Activated T-helper 2 cell treated with anti-CD3 and anti-CD28 coated beads, Interferon-gamma antibody, Interleukin-2, Interleukin-4, amounts not matched to agents 10 μg/mL and 5 μg/mL and 100 μg/mL, durations not matched to agents 14 hours and 24 hours and 36 hours (primary cell): ENCODE results near the gene DOP1B. TPM values are rescaled to one million over a fixed set of nuclear protein-coding genes. Genes with fewer than 3 reads are reported as not detected.
A peak's percentile ranks its signal among the peaks of the same experiment; 100 is the strongest.
"Not testable (repeated sequence)": the region's sequence is repeated elsewhere in the genome, so short reads cannot be mapped to it uniquely, and the experiment has no call there.

Experiments
- DNase-seq: peaks from one replicate; pipeline ENCODE4 v3.0.0; 2021; ENCODE audit warnings: low spot score
- H3K27ac Mint-ChIP-seq: one replicate; pipeline ENCODE4 v1.8.0; 2021; ENCODE audit warnings: mixed read lengths
- H3K27me3 Mint-ChIP-seq: one replicate; pipeline ENCODE4 v1.8.0; 2021; ENCODE audit warnings: low read depth, mixed read lengths
- H3K36me3 Mint-ChIP-seq: one replicate; pipeline ENCODE4 v1.8.0; 2021; ENCODE audit warnings: low read depth, mixed read lengths
- H3K4me1 Mint-ChIP-seq: one replicate; pipeline ENCODE4 v1.8.0; 2021; ENCODE audit warnings: low read depth, mixed read lengths
- H3K4me3 Mint-ChIP-seq: one replicate; pipeline ENCODE4 v1.8.0; 2021; ENCODE audit warnings: low read depth, mild to moderate bottlenecking, moderate library complexity, mixed read lengths
- H3K9me3 Mint-ChIP-seq: one replicate; pipeline ENCODE4 v1.8.0; 2021; ENCODE audit warnings: mixed read lengths
- intact Hi-C: fragments of 100-400 bp; cut with micrococcal nuclease; formaldehyde crosslinking; loops from one replicate; pipeline ENCODE4 v1.15.1; 2023
- total RNA-seq: library from RNA; stranded (reverse); gene quantifications from 2 replicates; pipeline ENCODE4 v1.2.3, GENCODE V29; 2022

DOP1B gene
- total RNA-seq, 1 donor from 2014 or later = 16.0 TPM

DNA sequence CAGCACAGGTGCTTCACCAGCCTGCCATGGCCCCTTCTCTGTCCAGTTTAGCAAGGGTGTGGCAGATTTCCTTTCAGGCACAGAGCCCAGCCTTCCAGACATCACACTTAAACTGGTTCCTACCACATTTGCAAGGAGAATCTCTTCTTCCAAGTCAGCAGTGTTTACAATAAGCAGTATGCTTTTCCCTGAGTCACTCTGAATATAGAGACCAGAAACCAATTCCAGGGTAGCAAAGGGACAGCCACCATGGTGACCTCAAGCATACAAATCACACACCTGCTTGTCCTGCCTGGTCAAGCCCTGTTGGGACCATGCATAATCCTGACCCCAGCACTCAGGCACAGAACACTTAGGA lies 30.4 kb upstream of the DOP1B start:
- no peak overlapping the region for H3K27ac Mint-ChIP-seq
- H3K27me3 Mint-ChIP-seq = no peaks in the 10 kb centered on the region
- H3K9me3 Mint-ChIP-seq = no peaks in the 10 kb centered on the region
- DNase-seq = no peak
- intact Hi-C loops = no loop called here
- H3K4me1 Mint-ChIP-seq = peaks cover 23% of the 10 kb centered on the region
- no peaks in the 10 kb centered on the region for H3K36me3 Mint-ChIP-seq
- no peak overlapping the region for H3K4me3 Mint-ChIP-seq

DNA sequence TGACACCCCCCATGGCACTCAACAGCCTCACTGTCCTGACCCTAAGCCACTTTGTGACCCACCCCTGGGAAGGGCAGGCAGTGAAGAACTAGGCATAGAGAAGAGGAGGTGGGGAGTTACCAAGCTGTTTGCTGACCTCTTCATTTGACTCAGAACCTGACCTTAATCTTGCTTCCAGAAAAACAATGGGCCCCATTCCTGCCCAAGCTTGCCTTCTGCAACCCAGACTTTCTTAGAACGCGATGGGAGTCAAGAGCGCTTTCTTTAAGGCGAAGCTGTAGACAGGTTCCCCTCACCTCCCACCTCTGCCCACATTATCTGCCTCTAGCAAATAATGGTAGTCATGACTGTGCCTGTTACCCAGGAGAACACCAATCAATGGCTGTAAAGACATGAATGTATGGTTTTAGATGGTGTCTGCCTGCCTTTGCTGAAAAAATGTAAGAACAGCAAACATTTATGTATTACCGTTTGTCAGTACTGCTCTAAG lies 30.0 kb upstream of the DOP1B start:
- intact Hi-C loops = no loop called here
- DNase-seq = no peak
- no peak overlapping the region for H3K4me3 Mint-ChIP-seq
- no peaks in the 10 kb centered on the region for H3K27me3 Mint-ChIP-seq
- H3K4me1 Mint-ChIP-seq = peaks cover 23% of the 10 kb centered on the region
- no peaks in the 10 kb centered on the region for H3K36me3 Mint-ChIP-seq
- H3K9me3 Mint-ChIP-seq = no peaks in the 10 kb centered on the region
- no peak overlapping the region for H3K27ac Mint-ChIP-seq

DNA sequence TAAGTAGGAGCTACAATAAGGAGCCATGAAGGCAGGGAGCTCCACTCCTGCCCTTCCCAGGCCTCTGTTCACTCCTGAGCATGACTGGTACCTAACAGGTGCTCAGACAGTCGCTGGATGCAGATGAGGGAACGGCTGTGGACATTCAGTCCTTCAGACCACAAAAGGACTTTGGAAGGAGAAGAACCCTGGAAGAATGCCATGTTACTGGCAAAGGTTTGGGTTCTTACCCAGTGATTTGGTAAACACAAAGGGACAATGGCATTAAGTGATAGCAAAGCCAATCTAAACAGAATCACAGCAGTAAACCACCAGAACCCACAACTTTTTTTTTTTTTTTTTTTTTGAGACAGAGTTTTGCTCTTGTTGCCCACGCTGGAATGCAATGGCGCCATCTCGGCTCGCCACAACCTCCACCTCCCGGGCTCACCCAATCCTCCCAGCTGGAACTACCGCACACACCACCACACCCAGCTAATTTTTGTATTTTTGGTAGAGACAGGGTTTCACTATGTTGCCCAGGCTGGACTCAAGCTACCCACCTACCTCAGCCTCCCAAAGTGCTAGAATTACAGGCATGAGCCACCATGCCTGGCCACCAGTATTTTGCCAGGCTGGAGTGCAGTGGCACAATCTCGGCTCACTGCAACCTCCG lies 29.2 kb upstream of the DOP1B start:
- Mint-ChIP-seq H3K4me3 (no peak overlapping the region), H3K27me3 (no peaks in the 10 kb centered on the region), H3K27ac (no peak overlapping the region), H3K9me3 (no peaks in the 10 kb centered on the region), H3K4me1 (peaks cover 26% of the 10 kb centered on the region), H3K36me3 (peaks cover 4% of the 10 kb centered on the region)
- DNase-seq = no peak
- intact Hi-C loops = no loop called here

DNA sequence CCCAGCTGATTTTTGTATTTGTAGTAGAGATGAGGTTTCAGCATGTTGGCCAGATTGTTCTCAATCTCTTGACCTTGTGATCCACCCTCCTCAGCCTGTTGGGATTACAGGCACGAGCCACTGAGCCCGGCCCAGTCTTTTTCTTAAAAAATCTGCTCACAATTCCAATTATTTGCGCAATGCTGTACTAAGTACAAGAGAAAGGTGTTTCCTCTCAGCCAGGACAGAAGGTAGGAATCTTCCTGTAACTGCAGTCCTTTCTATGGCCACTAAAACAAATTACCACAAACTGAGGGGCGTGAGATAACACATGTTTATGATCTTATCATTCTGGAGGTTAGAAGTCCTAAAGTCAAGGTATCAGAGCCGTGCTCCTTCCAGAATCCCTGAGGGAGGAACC lies 28.6 kb upstream of the DOP1B start:
- Mint-ChIP-seq H3K9me3 (no peaks in the 10 kb centered on the region), H3K27ac (no peak overlapping the region), H3K36me3 (peaks cover 4% of the 10 kb centered on the region), H3K4me1 (peaks cover 27% of the 10 kb centered on the region), H3K27me3 (no peaks in the 10 kb centered on the region), H3K4me3 (no peak overlapping the region)
- intact Hi-C loops = no loop called here
- DNase-seq = no peak

DNA sequence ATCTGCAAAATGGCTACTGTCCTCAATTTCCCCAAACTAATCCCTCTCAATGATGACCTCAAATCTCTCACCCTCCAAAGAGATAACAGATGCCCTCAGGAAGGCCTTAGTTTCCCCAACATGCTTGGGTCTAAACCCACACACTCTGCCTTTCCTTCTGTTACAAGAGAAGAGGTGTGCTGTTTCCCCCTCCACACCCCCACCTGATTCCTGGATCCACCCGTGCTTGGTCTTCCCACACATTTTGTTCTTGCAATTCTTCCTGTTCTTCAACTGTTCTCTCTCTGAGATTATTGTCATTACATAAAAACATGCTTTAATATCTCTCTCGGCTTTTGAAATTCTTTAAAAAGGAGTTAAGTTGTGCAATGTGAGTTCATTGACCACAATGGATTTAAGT lies 27.4 kb upstream of the DOP1B start:
- no peak overlapping the region for H3K27ac Mint-ChIP-seq

DNA sequence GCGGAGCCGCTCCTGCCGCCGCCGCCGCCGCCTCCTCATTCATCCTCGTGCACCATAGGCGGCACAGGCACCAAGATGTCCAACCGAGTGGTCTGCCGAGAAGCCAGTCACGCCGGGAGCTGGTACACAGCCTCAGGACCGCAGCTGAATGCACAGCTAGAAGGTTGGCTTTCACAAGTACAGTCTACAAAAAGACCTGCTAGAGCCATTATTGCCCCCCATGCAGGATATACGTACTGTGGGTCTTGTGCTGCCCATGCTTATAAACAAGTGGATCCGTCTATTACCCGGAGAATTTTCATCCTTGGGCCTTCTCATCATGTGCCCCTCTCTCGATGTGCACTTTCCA lies 26.2 kb upstream of the DOP1B start:
- intact Hi-C loops, DNase-seq, H3K9me3 Mint-ChIP-seq, H3K36me3 Mint-ChIP-seq, H3K27me3 Mint-ChIP-seq: not testable (repeated sequence)
- Mint-ChIP-seq H3K27ac (peak overlapping the region; percentile 71), H3K4me1 (peaks cover 34% of the 10 kb centered on the region), H3K4me3 (peak overlapping the region; percentile 82)

More for the DNA sequence above, 27.4 kb upstream of the DOP1B start:
- intact Hi-C loops = no loop called here
- peak overlapping the region; percentile 30 for H3K4me3 Mint-ChIP-seq
- no peak for DNase-seq
- peaks cover 4% of the 10 kb centered on the region for H3K36me3 Mint-ChIP-seq
- peaks cover 31% of the 10 kb centered on the region for H3K4me1 Mint-ChIP-seq
- H3K9me3 Mint-ChIP-seq = no peaks in the 10 kb centered on the region
- H3K27me3 Mint-ChIP-seq = no peaks in the 10 kb centered on the region

DNA sequence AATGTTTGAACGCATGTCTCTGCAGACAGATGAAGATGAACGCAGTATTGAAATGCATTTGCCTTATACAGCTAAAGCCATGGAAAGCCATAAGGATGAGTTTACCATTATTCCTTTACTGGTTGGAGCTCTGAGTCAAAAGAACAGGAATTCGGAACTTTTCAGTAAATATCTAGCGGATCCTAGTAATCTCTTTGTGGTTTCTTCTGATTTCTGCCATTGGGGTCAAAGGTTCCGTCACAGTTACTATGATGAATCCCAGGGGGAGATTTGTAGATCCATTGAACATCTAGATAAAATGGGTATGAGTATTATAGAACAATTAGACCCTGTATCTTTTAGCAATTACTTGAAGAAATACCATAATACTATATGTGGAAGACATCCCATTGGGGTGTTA lies 25.8 kb upstream of the DOP1B start:
- H3K36me3 Mint-ChIP-seq, H3K9me3 Mint-ChIP-seq, intact Hi-C loops, DNase-seq, H3K27me3 Mint-ChIP-seq: not testable (repeated sequence)
- peak overlapping the region; percentile 71 for H3K27ac Mint-ChIP-seq
- H3K4me1 Mint-ChIP-seq = peaks cover 30% of the 10 kb centered on the region
- peak overlapping the region; percentile 82 for H3K4me3 Mint-ChIP-seq

DNA sequence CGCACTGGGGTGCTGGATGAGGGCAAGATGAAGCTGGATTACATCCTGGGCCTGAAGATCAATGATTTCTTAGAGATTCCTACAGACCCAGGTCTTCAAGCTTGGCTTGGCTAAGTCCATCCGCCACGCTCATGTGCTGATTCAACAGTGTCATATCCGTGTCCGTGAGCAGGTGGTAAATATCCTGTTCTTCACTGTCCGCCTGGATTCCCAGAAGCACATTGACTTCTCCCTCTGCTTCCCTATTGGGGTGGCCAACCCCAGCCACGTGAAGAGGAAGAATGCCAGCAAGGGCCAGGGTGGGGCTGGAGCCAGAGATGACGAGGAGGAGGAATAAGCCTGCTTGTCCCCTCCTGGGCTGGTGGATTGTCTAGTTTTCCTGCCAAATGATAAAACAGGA lies 23.9 kb upstream of the DOP1B start:
- H3K9me3 Mint-ChIP-seq = no peaks in the 10 kb centered on the region
- intact Hi-C loops = no loop called here
- H3K27me3 Mint-ChIP-seq = no peaks in the 10 kb centered on the region
- H3K4me3 Mint-ChIP-seq = no peak overlapping the region
- peaks cover 11% of the 10 kb centered on the region for H3K36me3 Mint-ChIP-seq
- DNase-seq = no peak
- H3K4me1 Mint-ChIP-seq = peaks cover 31% of the 10 kb centered on the region
- no peak overlapping the region for H3K27ac Mint-ChIP-seq

DNA sequence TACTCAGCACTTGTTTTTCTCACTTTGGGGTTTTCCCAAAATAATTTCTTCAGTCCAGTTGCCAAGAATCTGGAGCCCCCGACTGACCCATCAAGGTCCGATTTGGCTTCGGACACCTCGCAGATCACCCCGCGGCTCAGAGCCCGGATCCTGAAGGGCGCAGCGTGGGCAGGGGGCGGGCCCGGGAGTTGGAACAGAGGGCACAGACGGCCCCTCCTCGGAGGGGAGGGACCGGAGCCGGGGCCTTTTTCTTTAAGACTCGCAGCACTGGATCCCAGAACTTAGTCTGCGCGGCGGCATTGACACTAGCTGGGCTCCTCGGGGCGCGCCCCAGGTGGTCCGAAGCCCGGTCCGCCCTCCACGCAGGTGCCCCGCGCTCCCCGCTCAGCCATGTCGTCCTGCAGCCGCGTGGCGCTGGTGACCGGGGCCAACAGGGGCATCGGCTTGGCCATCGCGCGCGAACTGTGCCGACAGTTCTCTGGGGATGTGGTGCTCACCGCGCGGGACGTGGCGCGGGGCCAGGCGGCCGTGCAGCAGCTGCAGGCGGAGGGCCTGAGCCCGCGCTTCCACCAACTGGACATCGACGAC lies 21.7 kb upstream of the DOP1B start, which contains the start of gene CBR3:
Gene CBR3, plus strand, starts transcription at position 277 of the 588 bp plus-strand sequence. Its CDS starts 114 bp downstream, at position 391.
- intact Hi-C loops = loop anchor here (2.0 kb wide), 1 partner anchor 66 kb away; no protein-coding TSS in a partner anchor
- Mint-ChIP-seq H3K9me3 (no peaks in the 10 kb centered on the region), H3K36me3 (peaks cover 19% of the 10 kb centered on the region), H3K4me3 (peak within 1 kb of the TSS; percentile 90), H3K4me1 (peaks cover 27% of the 10 kb centered on the region), H3K27me3 (no peaks in the 10 kb centered on the region), H3K27ac (peak within 1 kb of the TSS; percentile 92)
- DNase-seq = peak; percentile 60

DNA sequence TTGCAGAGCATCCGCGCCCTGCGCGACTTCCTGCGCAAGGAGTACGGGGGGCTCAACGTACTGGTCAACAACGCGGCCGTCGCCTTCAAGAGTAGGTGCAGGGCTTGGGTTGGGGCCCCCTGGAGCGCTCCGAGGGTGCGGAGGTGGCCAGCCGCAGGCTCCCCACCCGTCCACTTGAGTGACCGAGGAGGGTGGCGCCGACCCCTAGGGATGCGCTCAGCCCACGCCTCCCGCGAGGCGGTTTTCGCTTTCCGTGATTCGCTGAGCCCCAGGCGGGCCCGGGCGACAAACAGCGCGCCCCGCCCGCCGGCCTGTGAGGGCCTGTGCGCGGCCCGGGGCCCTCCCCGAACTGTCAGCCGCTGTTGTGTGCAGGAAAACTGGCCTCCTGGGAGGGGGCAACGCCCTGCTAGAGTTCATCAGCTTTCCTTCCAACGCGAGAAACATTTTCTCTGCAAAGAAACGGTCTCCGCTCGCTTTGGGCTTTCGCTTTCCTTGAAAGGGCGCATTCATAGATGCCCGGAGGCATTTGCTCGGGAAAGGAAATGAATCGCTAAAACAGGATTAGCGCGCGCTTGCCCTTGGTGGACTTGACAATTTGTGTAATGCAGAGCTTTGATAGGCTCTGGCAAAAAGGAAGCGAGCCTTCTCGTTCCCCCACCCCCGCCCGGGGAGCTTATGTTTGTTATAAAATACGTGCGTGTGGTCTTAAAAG lies 21.1 kb upstream of the DOP1B start:
- Mint-ChIP-seq H3K27me3 (no peaks in the 10 kb centered on the region), H3K27ac (peak overlapping the region; percentile 92), H3K9me3 (no peaks in the 10 kb centered on the region), H3K36me3 (peaks cover 19% of the 10 kb centered on the region), H3K4me1 (peaks cover 24% of the 10 kb centered on the region), H3K4me3 (peak overlapping the region; percentile 90)
- intact Hi-C loops = loop anchor here (2.0 kb wide), 1 partner anchor 67 kb away; no protein-coding TSS in a partner anchor
- peak; percentile 69 for DNase-seq

DNA sequence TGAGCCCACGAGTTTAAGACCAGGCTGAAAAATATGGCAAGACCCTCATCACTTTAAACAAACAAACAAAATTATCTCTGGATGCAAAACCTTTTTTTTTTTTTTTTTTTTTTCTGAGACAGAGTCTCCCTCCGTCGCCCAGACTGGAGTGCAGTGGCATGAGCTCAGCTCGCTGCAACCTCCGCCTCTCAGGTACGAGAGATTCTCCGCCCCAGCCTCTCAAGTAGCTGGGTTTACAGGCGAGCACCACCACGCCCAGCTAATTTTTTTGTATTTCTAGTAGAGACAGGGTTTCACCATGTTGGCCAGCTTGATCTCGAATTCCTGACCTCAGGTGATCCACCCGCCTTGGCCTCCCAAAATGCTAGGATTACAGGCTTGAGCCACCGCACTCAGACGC lies 16.8 kb upstream of the DOP1B start:
- H3K27me3 Mint-ChIP-seq, H3K9me3 Mint-ChIP-seq, H3K27ac Mint-ChIP-seq, DNase-seq, H3K4me3 Mint-ChIP-seq: not testable (repeated sequence)
- H3K4me1 Mint-ChIP-seq = peaks cover 17% of the 10 kb centered on the region
- intact Hi-C loops = loop anchor here (2.0 kb wide), 1 partner anchor 17 kb away; the partner anchor contains the start of gene DOP1B
- peaks cover 36% of the 10 kb centered on the region for H3K36me3 Mint-ChIP-seq

DNA sequence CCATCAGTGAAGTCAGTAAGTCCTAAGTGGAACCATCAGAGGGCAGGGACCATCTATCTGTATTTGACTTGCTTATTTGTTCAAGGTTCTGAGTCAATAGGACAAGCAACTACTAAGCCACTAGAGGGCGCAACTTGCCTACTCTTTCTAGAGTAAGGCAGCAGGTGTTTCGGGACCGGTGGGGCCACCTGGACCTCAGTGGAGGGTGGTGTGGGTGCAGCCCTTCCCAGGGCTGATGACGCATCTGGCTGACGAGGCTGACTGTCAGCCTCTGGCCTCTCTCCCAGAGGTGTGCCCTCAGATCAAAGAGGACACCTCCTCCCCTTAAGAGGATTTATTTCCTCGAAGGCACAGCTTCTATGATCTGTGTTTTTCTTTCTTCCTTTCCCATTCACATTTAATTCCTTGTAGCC lies 15.1 kb upstream of the DOP1B start:
- intact Hi-C loops = loop anchor here (1.0 to 2.0 kb wide), 3 partner anchors 15 to 190 kb away; partner anchors contain the start of gene DOP1B
- Mint-ChIP-seq H3K27me3 (no peaks in the 10 kb centered on the region), H3K4me1 (peaks cover 18% of the 10 kb centered on the region), H3K36me3 (peaks cover 48% of the 10 kb centered on the region), H3K9me3 (no peaks in the 10 kb centered on the region), H3K4me3 (no peak overlapping the region), H3K27ac (no peak overlapping the region)
- DNase-seq = peak; percentile 70

DNA sequence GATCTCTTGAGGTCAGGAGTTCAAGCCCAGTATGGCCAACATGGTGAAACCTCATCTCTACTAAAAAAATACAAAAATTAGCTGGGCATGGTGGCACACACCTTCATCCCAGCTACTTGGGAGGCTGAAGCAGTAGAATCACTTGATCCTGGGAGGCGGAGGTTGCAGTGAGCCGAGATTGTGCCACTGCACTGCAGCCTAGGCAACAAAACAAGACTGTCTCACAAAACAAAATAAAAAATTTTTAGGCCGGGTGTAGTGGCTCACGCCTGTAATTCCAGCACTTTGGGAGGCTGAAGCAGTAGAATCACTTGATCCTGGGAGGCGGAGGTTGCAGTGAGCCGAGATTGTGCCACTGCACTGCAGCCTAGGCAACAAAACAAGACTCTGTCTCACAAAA lies 12.4 kb upstream of the DOP1B start:
- H3K27ac Mint-ChIP-seq, intact Hi-C loops, DNase-seq, H3K4me3 Mint-ChIP-seq, H3K27me3 Mint-ChIP-seq, H3K9me3 Mint-ChIP-seq: not testable (repeated sequence)
- Mint-ChIP-seq H3K4me1 (peaks cover 18% of the 10 kb centered on the region), H3K36me3 (peaks cover 37% of the 10 kb centered on the region)
